ENCODE results near the gene CCDC160.
A peak's percentile ranks its signal among the peaks of the same experiment; 100 is the strongest.
"Not testable (repeated sequence)": the region's sequence is repeated elsewhere in the genome, so short reads cannot be mapped to it uniquely, and the experiment has no call there.

Gene CCDC160

DNA sequence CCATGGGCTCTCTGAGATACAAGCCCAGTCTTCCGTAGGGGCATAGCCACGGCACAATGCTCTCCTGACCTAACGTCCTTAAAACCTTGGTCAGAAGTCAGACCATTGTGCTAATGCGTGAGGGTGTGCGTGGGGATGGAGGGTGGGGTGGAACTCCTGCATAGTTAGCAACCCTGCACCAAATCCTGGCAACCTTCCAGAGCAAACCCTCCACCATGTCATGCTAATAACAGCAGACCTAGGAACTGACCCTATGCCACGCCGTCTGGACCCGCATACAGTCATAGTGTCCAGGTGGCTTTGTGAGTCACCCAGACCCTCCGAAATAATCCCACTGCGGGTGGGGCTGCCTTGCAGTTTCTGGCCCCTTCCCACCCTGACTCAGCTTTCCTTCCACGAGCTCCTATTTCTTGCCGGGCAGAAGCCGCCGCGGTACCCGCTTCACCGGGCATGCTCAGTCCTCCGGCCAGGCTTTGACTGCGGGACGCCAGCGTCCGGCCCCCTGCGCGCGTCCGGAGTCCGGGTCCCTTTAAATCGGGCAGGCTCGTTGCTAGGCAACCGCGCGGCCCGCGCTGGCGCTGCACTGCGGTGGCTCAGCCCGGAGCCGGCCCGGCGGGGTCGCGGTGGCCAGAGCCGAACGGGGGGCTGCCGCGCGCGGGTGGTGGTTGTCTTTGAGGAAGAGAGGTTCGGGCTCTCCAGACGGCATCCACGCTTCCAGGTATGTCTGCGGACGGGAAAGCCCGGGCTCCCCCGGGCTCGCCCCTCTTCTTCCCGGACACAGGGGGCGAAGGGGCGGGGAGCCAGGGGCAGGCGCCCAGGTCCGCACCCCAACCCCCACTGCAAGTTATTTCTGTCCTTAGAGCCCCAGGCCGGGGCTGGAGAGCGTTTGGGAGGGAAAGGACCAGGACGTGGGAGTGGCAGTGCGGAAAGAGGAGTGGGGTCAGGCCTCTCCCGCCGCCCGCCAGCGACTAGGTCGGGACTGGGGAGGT, at the start of gene CCDC160:
Gene CCDC160, plus strand, starts transcription at position 557 of the 989 bp plus-strand sequence. CDS start 7,619 bp downstream, outside the sequence.
- DNase-seq (ENCODE audit: low read depth): peak; percentile 6

DNA sequence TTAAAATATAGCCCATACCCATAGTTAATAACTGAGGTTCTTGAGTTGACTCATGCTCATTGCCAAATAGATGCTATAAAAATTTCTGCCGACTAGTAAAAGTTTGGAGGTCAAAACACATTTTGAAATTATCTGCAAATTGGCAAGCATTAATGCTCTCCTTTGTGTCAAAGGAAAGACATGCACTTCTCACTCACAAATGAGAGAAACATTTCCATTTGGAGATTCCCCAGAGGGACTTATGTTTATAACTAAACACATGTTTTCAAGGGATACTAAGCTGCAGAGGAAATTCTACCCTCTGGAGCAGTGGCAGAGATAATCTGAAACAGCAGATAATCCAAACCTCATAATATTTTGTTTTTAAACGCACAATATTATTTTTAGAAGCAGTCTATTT, 45.7 kb upstream of the CCDC160 start:
- DNase-seq (ENCODE audit: low read depth): no peak

DNA sequence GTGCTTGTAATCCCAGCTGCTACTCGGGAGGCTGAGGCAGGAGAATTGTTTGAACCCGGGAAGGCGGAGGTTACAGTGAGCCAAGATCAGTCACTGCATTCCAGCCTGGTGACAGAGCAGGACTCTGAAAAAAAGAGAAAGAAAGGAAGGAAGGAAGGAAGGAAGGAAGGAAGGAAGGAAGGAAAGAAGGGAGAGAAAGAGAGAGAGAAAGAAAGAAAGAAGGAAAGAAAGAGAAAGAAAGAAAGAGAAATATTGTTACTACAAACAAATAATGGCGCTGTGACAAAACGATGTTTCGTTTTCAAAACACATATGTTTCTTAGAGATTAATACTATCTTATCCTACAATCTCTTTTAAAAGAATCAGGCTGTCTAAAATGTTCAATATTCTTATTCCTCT, 42.1 kb upstream of the CCDC160 start:
- DNase-seq (ENCODE audit: low read depth): no peak

DNA sequence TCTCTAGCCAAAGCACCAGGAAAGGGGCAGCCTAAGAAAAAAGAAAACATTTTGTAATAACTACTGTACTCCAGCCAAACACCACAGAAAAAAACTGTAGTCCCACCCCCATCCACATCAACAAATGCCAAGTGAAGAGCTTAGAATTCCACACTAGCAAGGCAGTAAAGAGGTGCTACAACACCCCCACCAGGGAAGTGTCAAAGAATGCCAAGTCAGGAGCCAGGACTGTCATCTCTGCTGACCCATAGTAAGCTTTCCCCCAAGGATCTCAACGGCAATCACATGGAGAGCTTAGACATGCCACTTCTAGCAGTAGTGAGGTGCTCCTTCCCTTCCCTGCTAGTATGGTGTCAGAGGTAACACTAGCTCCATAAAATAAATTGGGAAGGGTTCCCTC, 34.4 kb upstream of the CCDC160 start:
- DNase-seq (ENCODE audit: low read depth): no peak

DNA sequence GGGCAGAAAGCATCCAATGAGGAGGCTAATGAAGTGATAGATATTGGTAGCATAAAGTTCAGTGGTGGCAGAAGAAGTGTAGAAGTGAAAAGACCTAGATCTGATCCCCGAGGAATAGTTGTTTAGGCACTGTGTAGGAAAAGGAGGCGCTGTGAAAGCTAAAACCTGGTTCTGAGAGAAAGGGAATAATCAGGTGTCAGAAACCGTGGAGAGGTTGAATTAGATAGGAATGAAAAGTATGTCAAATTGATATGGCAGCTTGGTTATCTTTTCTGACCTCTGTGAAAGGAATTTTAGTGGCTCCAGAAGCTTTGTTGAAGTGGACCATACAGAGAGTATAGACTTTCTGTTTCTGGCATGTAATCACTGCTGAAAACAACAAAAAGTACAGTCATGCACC, 30.8 kb upstream of the CCDC160 start:
- no peak for DNase-seq (ENCODE audit: low read depth)

DNA sequence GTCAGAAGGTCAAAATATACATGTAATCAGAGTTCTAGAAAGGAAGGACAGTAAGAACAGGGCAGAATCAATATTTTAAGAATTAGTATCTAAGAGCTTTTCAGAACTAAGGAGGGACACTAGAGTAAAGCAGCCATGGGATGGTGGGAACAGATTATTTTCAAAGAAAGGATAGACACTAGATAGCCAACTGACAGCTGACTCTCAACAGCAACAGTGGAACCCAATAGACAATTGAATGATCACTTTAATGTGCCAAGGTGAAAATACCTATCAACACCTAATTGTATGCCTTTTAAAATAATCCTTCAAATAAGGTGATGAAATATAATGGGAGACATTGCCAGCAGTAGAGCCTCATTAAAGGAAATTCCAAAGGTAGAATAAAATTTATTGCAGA, 26.5 kb upstream of the CCDC160 start:
- no peak for DNase-seq (ENCODE audit: low read depth)

DNA sequence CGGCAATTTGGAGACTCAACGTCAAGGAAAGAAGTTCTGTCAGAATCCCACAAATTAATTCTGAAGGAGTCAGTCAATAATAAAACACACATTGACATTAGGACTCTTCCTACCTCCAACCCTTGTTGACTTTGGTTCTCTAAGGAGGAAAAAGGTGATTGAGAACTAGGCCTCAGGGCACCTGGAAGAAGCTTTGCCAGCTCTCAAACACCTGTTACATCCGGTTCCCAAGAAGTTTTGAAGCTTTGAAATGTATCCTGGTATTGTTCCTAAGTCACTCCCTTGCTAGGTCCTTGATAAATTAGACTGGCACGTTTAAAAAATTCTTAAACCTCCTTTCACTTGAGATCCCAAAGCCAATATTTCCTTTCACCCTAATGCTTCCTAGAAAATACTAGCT, 1.7 kb upstream of the CCDC160 start:
- no peak for DNase-seq (ENCODE audit: low read depth)

DNA sequence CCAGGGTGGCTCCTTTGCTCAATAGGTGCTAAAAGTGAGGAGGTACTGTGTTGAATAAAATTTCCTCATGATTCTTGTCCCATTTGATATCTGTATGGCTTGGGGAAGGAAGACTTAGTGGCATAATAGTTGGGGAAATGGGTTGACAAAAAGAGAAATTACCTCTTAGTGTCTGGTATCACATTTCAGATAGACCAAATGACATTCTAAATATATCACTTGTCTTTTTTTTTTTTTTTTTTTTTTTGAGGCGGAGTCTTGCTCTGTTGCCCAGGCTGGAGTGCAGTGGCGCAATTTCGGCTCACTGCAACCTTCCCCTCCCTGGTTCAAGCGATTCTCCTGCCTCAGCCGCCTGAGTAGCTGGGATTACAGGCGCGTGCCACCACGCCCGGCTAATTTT, 1.2 kb downstream of the CCDC160 start:
- DNase-seq (ENCODE audit: low read depth): not testable (repeated sequence)

DNA sequence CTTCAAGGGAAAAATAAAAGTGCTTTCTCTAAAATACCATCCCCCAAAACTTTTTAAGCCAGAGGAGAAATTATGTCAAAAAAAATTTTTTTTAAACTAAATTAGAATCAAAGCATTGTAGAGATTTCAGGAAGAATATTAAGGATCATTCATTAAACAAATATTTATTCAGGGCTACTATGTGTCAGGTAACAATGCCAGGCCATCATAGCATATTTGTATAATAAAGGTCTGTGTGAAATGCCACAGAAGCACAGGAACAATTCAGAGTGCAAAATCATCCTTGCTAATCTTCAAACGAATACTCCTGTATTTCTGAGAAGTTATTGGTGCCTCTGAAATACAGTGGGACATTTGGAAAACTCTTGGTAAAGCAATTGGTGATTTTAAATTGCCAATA, 2.0 kb downstream of the CCDC160 start:
- no peak for DNase-seq (ENCODE audit: low read depth)

DNA sequence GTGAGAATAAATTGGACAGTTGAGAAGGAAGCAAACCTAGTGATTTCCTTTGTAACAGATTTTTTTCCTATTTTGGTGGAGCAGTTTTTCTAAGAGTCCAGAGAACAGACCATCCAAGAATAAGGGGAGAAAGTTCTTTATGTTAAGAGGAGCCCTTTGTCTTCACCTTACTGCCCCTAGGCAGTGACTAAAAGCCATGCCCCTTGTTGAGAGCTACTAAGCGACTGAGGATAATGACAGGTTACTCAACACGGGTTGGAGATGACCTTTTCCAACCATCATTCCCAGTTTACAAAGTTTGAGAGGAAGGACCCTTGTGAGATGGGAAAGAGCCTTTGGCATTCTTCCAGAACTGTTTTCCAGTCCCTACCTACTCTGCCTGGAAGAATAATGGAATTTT, 3.2 kb downstream of the CCDC160 start:
- DNase-seq (ENCODE audit: low read depth): no peak

DNA sequence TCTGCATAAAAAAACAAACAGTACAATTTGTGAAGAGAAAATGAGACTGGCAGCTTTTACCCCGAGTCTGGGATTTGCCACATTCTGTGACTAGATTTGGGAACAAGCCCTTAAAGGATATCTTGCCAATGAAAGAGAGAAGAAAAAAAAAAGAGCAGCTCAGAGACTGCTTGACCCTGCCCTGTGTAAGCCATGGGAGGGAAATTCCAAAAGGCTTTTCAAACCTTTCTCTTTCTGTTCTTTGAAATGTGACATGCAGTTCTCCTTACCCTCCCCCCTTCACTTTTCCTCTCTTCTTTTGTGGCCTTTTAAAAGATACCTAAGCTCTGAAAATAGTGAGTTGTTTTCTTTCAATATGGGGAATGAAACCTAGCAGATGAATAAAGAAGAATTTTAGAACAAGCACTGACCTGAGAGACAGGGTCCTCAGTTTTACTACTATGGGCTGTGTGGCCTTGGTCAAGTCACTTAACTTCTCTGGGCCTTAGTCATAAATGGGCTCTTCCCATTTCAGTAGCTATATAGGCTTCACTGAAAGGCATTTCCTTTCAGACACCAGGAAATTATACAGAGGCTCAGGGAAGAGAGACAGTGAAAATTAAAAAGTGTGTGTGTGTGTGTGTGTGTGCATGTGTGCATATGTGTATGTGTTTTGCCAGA, 5.1 kb downstream of the CCDC160 start:
- DNase-seq (ENCODE audit: low read depth): no peak

DNA sequence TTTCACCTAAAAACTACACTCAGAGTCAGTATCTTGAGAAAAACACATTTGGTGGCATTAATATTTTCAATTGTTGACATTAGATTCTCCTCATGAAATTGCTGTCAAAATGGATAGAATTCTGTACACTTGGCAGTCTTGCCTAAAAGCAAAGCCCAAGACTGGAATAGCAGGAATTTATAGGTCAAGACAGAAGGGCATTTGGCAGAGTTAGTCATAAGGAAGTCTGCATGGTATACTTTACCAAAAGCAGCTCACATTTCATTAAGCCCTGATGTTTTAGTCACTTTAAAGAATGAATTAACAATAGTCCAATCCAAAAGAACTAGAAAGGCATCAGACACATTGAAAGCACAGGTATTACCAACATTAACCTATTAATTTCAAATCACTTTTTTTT, 7.1 kb downstream of the CCDC160 start:
- peak; percentile 20 for DNase-seq (ENCODE audit: low read depth)

DNA sequence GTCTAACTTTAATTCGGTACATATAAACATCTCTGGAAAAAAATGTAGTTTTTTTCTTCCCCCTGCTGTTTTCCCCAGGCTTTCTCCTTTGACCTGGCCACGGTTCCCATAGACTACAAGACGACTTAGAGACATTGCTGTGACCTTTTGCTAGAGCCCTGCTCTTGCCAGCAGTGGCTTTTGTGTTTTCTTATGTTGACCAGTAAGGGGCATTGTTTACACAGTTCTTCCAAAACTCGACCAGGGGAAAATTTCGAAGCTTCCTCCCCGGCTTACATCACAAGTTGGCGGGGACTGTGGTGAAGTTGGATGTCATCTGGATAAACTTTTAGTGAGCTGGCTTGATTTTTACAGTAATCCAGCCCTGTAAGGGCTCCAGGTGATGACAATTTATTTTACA, 9.3 kb downstream of the CCDC160 start:
- no peak for DNase-seq (ENCODE audit: low read depth)

DNA sequence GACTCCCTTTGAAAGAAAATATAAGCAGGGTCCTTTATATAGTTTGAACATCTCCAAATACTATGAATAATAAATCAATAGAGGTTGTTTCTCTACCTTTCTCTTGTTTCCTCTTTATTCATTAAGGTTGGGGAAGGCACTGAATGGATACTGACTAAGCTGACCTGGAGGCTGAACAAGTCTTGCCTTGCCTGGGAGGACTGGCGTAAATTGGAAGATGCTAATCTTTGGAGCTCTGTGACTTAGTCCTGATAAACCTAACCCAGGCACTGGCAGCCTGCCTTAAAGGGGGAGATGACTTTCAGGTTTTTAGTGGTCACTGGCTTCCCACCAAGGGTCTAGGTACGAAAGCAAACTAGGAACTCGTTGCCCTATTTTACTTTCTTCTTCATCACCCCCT, 10.5 kb downstream of the CCDC160 start:
- DNase-seq (ENCODE audit: low read depth): no peak

DNA sequence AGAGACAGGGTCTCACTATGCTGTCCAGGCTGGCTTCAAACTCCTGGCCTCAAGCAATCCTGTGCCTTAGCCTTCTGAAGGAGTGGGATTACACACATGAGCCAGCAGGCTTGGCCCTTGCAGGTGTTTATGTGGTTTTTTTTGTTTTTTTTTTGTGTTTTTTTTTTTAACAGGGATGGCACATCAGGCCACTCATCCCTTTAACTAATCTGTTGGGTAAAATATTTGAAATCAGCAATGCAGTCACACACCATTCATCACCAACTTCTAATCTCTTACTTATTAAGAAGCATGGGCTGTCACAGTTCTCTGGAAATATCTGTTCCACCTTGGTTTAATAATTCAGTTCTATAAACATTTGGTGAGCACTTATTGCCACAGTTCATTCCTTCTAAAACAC, 12.3 kb downstream of the CCDC160 start:
- DNase-seq (ENCODE audit: low read depth): no peak

DNA sequence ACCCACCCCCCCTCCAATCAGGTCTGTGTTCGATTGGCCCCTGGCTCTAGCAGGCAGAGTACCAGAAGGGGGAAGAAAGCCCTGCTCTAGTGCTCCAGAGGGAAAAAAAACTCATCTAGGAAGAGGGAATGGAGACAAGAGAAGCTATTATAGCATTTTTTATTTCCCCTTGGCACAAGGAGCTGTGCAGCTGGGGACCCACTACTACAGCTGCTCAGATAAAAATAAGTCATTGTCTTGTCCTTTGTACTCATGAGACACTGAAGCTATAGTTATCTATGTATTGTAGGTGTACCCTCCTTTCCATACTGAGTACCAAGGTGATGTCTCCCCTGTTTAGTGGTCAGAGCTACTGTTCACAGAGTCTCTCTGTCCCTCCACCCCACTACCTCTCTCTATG, 14.3 kb downstream of the CCDC160 start:
- DNase-seq (ENCODE audit: low read depth): no peak

DNA sequence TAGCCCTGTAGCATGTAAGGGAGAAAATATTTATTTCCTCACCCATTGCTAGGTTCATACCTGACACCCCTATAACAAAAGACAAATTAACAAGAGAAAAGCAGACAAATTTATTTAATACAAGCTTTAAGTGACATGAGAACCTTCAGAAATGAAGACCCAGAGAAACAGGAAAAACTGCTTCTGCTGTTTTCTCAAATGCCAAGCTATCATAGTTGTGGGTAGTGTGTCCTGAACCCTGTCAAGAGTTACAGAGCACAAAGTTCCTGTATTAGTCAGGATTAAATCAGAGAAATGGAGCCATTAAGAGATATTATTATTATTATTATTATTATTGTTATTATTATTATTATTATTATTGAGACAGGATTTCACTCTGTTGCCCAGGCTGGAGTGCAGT, 17.5 kb downstream of the CCDC160 start:
- DNase-seq (ENCODE audit: low read depth): no peak

DNA sequence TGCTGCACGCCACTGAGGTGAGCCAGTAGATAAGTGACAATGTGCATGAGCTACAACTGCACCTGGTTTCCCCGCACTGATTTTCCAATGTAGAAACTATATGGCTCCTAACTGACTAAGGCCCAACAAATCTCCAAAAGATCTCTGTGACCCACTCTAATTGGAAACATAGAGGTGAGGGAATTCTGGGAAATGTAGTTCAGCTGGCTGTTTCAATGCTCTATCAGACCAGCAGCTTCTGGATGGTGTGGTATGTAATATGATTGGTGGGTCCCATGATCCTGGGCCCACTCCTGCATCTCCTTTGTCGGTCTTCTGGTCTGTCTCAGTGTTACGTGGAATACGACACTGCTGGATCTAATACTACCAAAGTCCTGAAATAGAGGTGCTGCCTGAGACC, 18.6 kb downstream of the CCDC160 start:
- no peak for DNase-seq (ENCODE audit: low read depth)

DNA sequence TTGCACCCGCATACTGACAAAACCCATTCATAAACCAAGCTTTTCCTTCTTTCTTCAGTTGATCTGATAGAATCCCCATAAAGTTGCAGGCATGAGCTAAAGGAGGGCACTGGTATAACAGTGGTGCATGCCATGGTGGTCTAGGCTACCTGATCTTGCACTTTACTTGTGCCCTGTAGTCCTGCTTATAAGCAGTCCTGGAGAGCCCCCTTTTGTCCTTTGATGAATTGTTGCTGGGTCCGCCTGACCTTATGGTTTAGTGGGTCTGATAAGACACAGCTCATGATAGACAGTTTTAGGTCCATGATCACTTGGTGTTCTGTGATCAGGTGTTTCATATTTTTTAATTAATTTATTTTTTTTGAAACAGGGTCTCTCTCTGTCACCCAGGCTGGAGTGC, 19.7 kb downstream of the CCDC160 start:
- no peak for DNase-seq (ENCODE audit: low read depth)

DNA sequence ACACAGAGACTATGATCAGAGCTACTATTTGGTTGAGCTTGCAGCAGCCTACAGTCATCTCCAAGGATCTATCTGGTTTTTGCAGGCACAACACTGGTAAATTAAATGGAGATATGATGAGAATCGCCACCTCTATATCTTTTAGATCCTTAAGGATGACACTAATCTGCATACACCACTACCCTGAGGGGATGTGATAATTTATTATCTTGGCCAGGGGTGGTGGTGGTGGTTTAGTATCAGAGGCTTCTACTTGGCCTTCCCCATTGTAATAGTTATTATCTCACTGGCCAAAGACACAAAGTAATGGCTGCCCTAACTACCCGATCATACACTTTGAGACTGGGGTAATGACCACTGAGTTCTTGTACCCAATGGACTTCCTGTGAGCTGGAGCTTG, 21.2 kb downstream of the CCDC160 start:
- no peak for DNase-seq (ENCODE audit: low read depth)

DNA sequence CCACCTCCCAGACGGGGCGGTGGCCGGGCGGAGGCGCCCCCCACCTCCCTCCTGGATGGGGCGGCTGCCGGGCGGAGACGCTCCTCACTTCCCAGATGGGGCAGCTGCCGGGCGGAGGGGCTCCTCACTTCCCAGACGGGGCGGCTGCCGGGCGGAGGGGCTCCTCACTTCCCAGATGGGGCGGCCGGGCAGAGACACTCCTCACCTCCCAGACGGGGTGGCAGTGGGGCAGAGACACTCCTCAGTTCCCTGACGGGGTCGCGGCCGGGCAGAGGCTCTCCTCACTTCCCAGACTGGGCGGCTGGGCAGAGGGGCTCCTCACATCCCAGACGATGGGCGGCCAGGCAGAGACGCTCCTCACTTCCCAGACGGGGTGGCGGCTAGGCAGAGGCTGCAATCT, 49.0 kb downstream of the CCDC160 start:
- not testable (repeated sequence) for DNase-seq (ENCODE audit: low read depth)

DNA sequence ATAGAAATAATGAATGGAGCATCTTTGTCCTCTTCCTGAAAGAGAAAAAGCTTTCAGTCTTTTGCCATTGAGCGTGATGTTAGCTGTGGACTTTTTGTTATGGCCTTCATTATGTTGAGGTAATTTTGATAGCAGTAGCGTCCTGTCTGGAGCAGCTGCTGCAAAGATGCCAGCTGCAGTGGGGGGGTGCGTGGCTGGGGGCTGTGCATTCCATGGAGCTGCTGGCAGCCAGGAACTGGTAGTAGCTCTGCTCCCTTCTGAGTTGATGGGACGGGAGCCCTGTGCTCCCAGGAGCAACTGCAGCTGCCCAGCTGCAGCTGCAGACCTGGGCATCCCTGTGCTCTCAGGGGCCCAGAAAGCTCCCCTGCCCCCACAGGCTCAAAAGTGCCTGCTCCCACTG, 50.4 kb downstream of the CCDC160 start:
- DNase-seq (ENCODE audit: low read depth): no peak

DNA sequence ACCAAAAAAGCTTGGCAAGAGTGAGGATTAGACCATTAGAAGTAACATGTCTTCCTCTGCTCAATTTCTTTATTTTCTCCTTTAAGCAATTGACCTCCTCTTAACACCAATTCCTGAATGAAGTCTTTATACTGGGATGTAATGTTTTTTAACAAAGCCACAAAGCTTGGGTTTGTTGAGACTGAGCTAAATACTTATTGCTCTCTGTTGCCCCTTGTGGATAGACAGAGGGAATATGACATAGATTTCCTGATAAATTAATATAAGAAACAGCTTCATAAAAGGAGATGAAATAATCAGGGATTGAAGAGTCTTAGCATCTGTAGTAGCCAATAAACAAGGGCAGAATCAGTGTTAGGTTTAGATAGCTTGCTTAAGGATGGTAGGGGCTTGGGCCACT, 57.6 kb downstream of the CCDC160 start:
- DNase-seq (ENCODE audit: low read depth): no peak
